NCI-H2081 (cell line): ENCODE results near the gene ABCA7.
A peak's percentile ranks its signal among the peaks of the same experiment; 100 is the strongest.
"Not testable (repeated sequence)": the region's sequence is repeated elsewhere in the genome, so short reads cannot be mapped to it uniquely, and the experiment has no call there.

Experiments
- DNase-seq, 2 experiments: peaks; one replicate each; lab custom pipeline; 2025; lab: John Stamatoyannopoulos, UW

Gene ABCA7

GRCh38 chr19:1105873-1106840 is 66.2 kb downstream of the ABCA7 start:
- DNase-seq: no peak

- DNase-seq: no peak
Observed at GRCh38 chr19:1106841-1107660, 67.1 kb downstream of the ABCA7 start.

- no peak for DNase-seq
Observed at GRCh38 chr19:1107661-1108261, 67.9 kb downstream of the ABCA7 start.

- no peak for DNase-seq
Observed at GRCh38 chr19:1108291-1109031, 68.6 kb downstream of the ABCA7 start.

- no peak for DNase-seq
Observed at GRCh38 chr19:1109032-1109551, 69.2 kb downstream of the ABCA7 start.

GRCh38 chr19:1109697-1110671 is 70.1 kb downstream of the ABCA7 start:
- no peak for DNase-seq

GRCh38 chr19:1110809-1111640 is 71.1 kb downstream of the ABCA7 start:
- no peak for DNase-seq

GRCh38 chr19:1111641-1112267 is 71.8 kb downstream of the ABCA7 start:
- DNase-seq: no peak

- no peak for DNase-seq
Observed at GRCh38 chr19:1112268-1113029, 72.5 kb downstream of the ABCA7 start.

GRCh38 chr19:1113030-1113985 is 73.4 kb downstream of the ABCA7 start:
- DNase-seq: peak; percentile 39 to 56

- DNase-seq: no peak
Observed at GRCh38 chr19:1113986-1114483, 74.1 kb downstream of the ABCA7 start.

- not testable (repeated sequence) for DNase-seq
Observed at GRCh38 chr19:1114728-1115127, 74.8 kb downstream of the ABCA7 start.
